Right lung (tissue), 10 donors: ENCODE results near the gene CSNK2A2. TPM values are rescaled to one million over a fixed set of nuclear protein-coding genes. Genes with fewer than 3 reads are reported as not detected.

Source experiments
- DNase-seq, 2 donors: peaks; one replicate each; pipeline ENCODE4 v3.0.0-alpha.2; 2013
- long read RNA-seq, 8 donors: transcript quantifications; one replicate each; lab custom pipeline, GENCODE V29; 2026
- polyA plus RNA-seq, 5 donors: library from polyadenylated mRNA; unstranded; fragments of 120-200 nt; gene quantifications; one replicate each; pipeline versions ENCODE4 v1.2.1 to v1.2.3, GENCODE V29; 2013; ENCODE audit warnings: inconsistent platforms in 1 of 5, low replicate concordance in 1 of 5; ENCODE audit not compliant: insufficient read length in 5 of 5, insufficient read depth in 1 of 5

CSNK2A2 gene
- polyA plus RNA-seq = 10 to 100 TPM; 59.4 to 76.3 (median 69.6) TPM
- long read RNA-seq, donor 1, transcript CSNK2A2-204 (5 exons, 547 nt) = major isoform, 8 of 12 reads
- long read RNA-seq, donor 1, partial matches to known transcripts = 0 of 12 reads
- long read RNA-seq, donor 1, other reads (novel, unspliced or antisense) = 0 of 12 reads
- long read RNA-seq, donor 2, partial matches to known transcripts = 0 of 1 reads
- long read RNA-seq, donor 2, other reads (novel, unspliced or antisense) = 0 of 1 reads
- long read RNA-seq, donor 3, partial matches to known transcripts = 12 of 17 reads
- long read RNA-seq, donor 3, other reads (novel, unspliced or antisense) = 0 of 17 reads
- long read RNA-seq, donor 4, full-length matches to known transcripts = 6 of 11 reads
- long read RNA-seq, donor 4, partial matches to known transcripts = 5 of 11 reads
- long read RNA-seq, donor 4, other reads (novel, unspliced or antisense) = 0 of 11 reads
- long read RNA-seq, donor 5 = 0 reads
- long read RNA-seq, donor 6, partial matches to known transcripts = 5 of 10 reads
- long read RNA-seq, donor 6, other reads (novel, unspliced or antisense) = 0 of 10 reads
- long read RNA-seq, donor 7, partial matches to known transcripts = 0 of 3 reads
- long read RNA-seq, donor 7, other reads (novel, unspliced or antisense) = 0 of 3 reads
- long read RNA-seq, donor 8, partial matches to known transcripts = 0 of 4 reads
- long read RNA-seq, donor 8, other reads (novel, unspliced or antisense) = 0 of 4 reads

GRCh38 chr16:58198022-58198683 lies at the start of gene CSNK2A2:
Gene CSNK2A2, minus strand, starts transcription at chr16:58198106. Its CDS starts 370 bp downstream, at chr16:58197736.
- DNase-seq = peak; percentile 44 to 54

DNA sequence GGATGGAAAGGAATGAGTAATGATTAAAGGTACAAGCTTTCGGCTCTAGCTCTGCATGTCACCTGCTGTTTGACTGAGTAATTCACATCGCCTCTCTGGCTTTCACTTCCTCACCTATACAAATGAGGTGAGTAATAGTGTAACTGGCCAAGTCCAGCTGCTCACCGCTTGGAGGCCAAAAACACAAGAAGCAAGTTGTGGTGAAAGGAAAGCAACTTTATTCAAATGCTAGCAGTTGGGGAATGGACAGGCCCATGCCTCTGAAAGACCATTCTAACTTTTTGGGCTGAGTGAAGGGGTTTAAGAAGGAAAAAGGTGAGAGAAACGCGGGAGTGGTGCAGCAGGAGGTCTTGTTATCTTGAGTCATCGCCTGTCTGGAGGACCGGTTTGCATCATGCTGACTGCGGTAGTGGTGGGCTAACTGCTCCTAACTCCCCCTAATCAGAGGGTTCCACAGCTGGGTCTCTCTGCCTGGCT lies 45.7 kb upstream of the CSNK2A2 start:
- DNase-seq = no peak

DNA sequence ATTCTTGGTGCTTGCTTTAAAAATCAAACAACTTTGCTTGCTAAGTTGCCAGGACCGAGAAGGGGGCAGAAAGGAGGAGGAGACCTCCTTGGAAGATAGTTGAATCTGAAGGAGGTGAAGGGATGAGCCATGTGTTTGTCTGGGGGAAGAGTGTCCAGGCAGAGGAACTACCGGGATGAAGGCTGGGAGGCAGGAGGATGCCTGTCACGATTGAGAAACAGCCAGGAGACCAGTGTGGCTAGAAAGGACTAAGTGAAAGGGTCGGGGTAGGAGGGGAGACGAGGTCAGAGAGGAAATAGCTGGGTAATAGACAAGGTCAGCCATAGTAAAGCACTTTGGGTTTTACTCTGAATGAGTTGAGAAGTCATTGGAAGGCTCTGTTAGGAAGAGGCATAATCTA lies 38.9 kb upstream of the CSNK2A2 start:
- no peak for DNase-seq

- peak; percentile 30 to 36 for DNase-seq
Observed at GRCh38 chr16:58236231-58236690, 38.4 kb upstream of the CSNK2A2 start.

- DNase-seq = no peak
Observed at GRCh38 chr16:58235663-58236062, 37.8 kb upstream of the CSNK2A2 start.

GRCh38 chr16:58234831-58235595 lies 37.1 kb upstream of the CSNK2A2 start:
- DNase-seq = no peak

DNA sequence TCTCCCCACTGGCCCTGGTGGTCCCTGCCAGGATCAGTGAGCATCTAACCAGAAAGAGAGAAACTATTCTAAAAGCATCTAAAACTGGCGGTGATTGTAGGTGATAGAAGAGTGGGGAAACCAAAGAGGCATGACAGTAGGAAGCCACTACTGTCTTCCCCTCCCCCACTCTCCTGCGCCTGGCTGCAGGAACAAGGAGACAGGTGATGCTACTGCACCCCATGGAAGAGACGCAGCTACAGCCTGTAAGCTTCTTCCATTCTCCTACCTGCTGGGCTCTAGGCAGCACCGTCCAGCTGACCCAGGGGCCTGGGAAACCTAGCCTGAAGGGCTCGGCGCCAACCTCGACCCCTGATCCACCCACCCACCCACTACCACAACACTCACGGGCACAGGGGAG lies 32.4 kb upstream of the CSNK2A2 start:
- DNase-seq = no peak

DNA sequence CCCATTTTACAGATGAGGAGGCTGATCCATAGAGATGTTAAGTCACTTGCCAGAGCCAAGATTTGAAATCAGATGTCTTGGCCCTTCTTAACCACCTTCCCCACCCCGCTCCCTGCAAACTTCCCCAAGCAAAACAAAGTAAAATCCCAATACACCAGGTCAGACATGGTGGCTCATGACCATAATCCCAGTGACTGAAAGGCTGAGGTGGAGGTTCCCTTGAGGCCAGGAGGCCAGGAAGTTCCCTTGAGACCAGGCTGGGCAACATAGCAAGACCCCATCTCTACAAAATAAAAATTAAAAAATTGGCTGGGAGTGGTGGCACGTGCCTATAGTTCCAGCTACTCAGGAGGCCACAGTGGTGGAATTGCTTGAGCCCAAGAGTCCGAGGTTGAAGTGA lies 28.9 kb upstream of the CSNK2A2 start:
- DNase-seq = no peak

- DNase-seq = no peak
Observed at GRCh38 chr16:58225965-58226602, 28.2 kb upstream of the CSNK2A2 start.

DNA sequence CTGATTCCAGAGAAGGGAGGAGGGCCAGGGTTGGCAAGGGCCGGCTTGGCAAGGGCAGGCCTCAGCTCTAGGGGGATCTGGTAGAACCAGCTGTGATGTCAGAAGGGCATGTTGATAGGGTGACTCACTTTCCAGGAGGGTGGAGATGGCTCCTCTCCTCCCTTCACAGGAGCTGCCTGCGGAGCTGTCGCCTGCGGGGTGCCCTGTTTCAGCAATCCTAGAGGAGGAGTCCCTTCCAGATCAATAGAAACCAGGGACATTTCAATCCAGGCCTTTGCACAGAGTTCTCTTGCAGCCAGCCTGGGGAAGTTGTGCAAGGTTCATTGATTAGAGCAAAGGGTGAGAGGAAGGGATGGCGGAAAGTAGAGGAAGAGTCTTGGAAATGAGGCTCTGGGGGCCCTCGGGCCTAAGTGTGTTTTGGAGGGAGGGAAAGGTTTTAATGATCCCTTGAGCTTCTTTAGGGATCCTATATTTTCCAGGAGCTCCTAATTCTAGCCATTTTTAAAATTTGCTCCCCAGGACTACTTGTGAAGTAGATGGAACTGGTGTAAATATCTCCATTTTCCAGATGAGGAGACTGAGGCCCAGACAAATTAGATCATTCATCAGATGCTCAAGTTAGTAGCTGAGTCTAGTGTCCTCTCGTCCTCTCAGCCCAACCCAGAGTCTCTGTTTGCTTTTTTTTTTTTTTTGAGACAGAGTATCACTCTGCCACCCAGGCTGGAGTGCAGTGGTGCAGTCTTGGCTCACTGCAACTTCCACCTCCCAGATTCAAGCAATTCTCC lies 24.8 kb upstream of the CSNK2A2 start:
- DNase-seq = no peak

- DNase-seq = no peak
Observed at GRCh38 chr16:58219432-58219831, 21.5 kb upstream of the CSNK2A2 start.

GRCh38 chr16:58218786-58219185 lies 20.9 kb upstream of the CSNK2A2 start:
- DNase-seq = no peak

GRCh38 chr16:58217311-58217925 lies 19.5 kb upstream of the CSNK2A2 start:
- DNase-seq = no peak

DNA sequence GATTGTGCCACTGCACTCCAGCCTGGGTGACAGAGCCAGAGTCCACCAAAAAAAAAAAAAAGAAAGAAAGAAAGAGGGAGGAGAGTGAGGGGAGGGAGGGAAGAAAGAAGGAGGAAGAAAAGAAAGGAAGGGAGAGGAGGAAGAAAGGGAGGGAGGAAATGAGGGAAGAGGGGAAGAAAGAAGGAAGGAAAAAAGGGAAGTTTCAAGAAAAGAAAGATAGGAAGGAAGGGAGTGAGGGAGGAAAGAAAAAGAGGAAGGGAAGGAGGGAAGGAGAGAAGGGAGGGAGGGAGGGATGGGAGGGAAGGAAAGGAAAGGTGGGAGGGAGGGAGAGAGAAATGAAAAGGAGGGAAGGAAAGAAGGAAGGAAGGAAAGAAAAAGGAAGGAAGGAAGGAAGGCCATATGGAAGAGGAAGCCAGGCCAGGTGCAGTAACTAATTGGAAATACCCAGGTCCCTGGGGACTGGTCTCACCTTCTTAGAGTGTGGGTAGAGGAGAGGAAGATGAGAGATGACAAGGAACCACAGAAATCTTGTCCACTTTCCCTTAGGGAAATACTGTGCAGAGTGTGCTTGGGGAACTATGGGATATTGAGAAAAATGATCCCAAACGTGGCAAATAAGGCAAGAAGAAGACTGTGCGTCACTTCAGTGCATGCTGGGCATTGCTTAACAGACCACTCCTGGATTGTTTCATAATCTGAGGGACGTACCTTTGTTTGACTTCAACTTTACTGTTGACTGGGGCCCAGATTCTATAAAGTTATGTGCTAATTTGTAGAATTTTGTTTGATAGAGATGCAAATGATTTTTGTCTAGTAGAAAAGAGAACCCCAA lies 15.1 kb upstream of the CSNK2A2 start:
- DNase-seq = no peak

DNA sequence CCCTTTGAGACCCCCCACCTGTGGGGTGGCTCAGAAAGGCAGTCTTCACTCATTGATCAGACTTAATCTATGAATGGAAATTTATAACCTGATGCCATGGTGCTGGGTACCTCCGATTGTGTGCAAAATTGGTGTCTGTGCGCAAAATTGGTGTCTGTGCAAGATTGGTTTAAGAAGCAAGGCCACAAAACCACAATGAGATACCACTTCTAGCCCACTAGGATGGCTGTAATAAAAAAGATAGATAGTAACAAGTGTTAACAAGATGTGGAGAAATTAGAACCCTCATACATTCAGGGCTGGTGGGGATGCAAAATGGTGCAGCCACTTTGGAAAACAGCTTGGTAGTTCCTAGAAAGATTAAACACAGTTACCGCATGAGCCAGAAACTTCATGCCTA lies 13.9 kb upstream of the CSNK2A2 start:
- DNase-seq = no peak

GRCh38 chr16:58211245-58211644 lies 13.3 kb upstream of the CSNK2A2 start:
- DNase-seq = no peak

GRCh38 chr16:58205276-58206036 lies 7.5 kb upstream of the CSNK2A2 start:
- DNase-seq = no peak

DNA sequence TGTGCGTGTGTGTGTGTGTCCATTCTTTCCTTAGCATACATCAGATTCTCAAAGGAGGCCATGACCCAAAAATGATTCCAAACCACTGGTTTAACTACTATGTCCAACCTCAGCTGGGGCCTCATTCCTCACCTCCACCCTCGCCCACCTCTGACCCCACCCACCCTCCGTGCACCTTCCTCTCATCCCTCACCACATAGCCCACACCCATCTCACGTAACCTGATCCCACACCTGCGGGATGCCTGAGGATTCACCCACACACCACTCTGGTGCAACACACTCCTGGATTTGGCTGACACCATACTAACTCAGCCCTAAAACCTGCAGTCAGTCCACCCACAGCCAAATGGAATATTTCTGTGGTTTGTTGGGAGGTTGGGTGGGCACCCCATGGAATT lies 3.3 kb upstream of the CSNK2A2 start:
- DNase-seq = no peak
